ENCODE results near the gene AXIN1.

AXIN1 gene

DNA sequence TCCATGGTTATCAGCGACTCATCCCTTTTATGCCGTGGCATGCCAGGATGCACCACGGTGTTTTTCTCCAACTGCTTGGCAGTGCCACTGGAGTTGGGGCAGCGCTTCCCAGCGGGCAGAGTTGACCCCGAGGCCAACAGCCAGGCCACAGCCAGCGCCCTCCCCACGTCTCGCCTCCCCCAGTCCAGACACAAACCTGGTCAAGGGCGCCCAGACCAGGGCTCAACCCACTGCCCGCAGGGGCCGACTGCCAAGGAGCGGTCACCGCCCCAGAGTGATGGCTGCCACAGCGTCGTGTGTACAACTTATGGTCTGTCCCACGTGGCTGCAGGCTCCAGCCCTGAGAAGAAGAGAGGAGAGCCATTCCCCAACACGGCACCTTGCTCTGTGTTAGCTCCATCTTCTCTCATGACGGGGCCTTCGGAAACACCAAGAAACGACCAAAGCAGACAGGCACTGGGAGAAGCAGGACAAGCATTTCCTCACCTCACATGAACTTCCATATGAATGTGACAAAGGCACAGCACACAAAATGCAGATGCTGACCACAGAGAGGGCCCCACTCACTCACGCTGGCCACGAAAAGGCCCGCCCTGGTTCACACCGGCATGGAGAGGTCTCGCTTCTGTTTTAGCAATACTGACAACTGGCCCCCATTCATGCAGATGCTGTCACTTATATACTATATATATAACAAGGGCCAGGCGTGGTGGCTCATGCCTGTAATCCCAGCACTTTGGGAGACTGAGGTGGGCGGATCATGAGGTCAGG, 27.0 kb downstream of the AXIN1 start:
- DNase-seq = no peak

DNA sequence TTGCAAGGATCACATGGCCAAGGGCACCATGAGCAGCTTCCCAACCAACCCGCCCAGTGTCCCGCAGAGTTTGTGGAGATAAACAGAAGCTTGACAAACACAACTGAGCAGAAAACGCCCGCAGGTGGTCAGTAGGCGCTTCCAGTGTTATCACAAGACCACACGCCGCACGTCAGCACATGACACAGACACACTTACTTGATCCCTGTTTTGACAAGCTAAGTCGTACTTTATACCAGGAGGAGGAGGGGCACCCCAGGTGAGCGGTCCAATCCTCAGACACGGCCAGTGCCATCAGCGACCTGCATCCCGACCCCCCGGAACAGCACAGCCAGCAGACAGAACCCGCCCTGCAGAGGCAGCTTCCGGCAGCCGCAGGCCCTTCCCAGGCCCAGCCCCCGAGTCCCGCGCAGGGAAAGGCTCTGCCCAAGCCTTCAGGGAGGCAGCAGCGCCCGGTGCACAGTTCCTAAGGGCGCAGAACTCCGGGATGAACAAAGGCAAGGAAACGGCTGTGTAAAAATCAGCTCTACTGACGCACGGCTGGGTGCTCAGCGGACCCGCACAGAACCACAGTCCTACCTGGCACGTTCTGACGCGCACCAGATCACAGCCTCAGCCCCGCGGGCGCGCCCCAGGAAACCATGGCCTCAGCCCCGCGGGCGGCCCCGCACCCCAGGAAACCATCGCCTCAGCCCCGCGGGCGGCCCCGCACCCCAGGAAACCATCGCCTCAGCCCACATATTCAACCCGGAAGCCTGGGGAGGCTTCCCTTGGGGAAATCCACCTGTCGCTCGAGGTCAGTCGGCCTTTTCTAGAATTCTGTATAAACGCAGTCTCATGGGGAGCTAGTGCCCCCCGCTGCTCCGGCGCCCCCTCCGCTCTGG, 27.8 kb downstream of the AXIN1 start:
- peak in 1 of 2 experiments; percentile 51 for DNase-seq

DNA sequence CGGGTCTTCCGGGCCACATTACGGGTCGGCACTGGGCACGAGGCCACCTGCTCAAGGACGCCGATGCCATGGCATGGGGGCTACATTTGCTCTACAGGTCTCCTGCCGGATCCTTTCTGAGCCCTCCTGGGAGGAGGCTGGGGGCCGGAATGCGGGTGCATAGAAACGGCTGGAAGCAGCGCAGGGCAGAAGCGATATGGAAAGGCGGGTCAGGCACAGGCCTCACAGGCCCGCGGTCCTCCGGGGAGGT, 28.4 kb downstream of the AXIN1 start:
- no peak for DNase-seq

DNA sequence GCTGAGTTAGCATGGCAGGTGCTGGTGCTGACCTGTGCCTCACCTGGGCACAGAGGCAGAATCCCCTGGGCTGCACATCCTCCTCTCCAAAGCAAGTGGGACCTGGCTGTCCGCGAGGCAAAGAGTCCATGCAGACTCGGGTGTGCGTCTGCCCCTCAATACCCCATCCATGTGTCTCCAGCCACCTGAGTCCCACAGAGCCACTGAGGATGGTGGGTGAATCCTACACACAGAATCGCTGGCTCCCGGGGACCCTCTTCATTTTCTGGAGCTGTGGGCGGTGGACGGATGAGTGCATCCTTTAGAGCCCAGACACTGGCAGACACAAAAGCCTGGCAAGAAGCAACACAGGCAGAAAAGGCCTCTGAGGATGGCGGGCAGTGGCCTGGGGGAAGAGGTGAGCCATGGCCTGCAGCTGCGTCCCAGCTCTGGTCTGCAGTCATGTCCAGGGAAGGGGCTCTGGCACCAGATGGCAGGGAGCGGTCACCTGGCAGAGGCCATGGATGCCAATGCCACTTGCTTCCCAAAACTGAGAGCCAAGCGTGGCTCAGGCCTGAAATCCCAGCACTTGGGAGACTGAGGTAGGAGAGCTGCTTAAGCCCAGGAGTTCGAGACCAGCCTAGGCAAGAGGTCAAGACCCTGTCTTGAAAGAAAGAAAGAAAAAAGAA, 29.9 kb downstream of the AXIN1 start:
- no peak for DNase-seq

DNA sequence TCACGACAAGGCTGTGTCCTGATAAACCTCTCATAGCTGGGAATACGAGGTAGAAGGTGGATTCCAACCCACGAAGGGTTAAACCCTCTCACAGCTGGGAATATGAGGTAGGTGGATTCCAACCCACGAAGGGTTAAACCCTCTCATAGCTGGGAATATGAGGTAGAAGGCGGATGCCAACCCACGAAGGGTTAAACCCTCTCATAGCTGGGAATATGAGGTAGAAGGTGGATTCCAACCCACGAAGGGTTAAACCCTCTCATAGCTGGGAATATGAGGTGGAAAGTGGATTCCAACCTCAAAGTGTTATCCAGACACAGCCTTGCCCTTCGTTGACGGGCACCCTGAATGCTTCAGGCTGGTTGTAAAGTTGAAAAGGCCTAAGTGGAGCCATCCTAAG, 31.0 kb downstream of the AXIN1 start:
- DNase-seq = no peak

DNA sequence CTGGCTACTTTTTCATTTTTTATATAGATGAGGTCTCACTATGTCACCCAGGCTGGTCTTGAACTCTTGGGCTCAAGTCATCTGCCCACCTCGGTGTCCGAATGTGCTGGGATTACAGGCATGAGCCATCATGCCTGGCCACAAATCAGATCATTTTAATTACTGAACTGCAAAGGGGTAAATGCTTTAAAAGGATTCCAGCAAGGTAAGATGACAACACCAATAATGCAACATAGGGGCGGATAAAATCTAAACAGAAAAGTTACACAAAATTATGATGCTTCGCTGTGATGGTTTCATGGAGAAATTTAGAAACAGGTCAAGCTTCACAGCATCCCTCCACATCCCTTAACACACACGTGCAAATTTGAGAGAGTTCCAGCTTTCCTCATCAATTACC, 32.3 kb downstream of the AXIN1 start:
- DNase-seq = no peak

DNA sequence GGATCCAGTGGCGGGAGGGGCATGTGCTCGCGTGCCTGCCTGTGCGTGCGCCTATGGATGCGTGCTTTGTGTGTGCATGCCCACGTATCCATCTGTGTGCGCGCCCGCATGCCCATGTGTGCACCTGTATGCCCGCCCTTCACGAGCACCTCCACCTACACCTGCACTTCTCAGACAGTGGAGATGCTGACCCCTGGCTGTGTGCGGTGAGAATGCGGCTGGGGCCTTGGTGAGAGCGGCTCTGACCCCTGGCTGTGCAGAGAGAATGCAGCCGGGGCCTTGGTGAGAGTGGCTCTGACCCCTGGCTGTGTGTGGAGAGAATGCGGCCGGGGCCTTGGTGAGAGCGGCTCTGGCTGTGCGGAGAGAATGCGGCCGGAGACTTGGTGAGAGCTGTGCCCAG, 33.9 kb downstream of the AXIN1 start:
- DNase-seq = no peak

DNA sequence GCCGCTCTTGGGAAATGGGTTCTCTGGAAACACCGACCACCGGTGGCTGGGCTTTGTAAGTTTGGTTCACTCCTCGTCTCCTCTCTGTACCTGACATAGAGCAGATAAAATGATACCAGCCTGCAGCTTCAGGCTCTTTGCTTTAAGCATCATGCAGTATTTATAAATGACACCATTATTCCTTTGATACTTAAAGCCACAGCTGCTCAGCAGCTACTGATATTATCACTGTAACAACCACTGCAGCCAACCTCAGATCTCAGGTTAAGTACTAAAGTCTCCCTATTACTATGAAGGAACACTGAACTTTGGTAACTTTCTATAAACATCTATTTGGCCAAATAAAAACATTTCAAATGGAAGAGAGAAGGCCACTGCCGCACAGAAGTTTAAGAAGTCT, 34.9 kb downstream of the AXIN1 start:
- DNase-seq = no peak

DNA sequence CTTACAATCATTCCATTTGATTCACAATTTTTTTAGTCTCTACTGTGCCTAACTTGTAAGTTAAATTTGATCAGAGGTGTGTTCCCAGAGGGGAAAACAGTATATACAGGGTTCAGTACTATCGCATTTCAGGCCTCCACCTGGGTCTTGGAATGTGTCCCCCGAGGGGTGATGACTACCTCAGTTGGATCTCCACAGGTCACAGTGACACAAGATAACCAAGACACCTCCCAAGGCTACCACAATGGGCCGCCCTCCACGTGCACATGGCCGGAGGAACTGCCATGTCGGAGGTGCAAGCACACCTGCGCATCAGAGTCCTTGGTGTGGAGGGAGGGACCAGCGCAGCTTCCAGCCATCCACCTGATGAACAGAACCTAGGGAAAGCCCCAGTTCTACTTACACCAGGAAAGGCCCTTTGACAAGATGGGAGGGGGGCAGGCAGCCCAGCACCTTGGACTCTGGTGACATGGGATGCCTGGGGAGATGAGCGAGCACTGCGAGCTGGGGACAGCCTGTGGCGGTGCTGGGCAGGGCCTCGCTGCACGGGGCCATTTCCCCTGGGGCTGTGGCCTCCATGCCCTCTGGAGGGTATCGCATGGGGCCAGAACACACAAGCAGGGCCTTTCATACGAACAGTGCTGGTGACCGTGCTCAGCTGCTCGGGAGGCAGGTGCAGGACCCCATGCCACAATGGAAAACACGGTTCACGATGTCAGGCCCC, 35.6 kb downstream of the AXIN1 start:
- DNase-seq = no peak

DNA sequence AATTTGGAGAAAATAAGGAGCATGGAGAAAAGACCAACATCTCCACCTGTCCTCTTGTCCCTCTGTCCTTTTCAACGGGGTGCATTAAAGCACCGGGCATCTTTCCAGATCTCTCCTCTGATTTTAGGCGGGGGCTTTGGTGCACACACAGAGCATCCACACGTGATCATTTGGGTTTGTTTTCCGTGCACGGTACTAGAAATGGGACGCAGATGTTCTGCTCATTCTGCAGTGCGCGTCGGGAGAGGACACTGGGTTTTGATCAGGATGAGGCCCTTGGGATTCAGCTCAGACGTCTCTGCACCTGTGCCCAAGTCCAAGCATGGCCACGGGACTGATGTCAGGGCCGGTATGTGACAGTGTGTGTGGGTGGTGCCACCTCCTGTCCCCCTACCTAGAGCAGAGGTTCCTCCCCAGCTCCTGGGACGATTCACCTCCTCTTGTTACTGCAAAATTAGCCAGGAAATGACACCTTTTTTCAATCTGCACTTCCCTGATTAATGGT, 37.7 kb downstream of the AXIN1 start:
- DNase-seq = no peak

DNA sequence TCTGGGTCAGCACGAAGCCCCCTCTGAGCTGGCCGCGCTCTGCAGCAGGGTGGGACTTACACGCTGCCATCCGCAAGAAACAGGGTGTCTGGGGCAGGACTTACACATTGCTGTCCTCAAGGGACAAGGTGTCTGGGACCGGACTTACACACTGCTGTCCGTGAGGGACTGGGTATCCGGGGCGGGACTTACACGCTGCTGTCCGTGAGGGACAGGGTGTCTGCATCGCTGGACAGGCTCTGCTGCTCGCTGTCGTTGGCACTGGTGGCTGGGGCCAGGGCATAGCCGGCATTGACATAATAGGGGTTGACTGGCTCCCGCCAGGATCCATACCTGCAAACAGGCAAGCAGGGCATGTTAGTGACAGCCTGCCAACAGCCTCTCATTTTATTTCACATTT, 38.2 kb downstream of the AXIN1 start:
- no peak for DNase-seq

DNA sequence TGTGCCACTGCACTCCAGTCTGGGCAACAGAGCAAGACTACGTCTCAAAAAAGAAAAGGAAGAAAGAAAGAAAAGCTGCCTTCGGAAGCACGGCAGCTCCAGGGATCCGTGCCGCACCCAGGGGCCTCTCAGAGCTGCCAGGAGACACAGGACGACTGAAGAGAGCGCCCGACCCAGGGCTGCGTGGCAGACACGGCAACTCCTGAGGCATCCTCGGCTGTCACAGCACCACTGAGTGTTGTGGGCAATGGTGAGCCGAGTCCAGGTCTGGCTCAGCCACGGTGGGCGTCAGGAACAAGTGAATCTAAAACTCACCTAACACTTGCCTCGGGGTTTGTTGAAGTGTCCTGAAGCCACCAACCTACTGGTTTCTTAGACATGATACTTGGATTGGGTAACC, 40.8 kb downstream of the AXIN1 start:
- DNase-seq = no peak

DNA sequence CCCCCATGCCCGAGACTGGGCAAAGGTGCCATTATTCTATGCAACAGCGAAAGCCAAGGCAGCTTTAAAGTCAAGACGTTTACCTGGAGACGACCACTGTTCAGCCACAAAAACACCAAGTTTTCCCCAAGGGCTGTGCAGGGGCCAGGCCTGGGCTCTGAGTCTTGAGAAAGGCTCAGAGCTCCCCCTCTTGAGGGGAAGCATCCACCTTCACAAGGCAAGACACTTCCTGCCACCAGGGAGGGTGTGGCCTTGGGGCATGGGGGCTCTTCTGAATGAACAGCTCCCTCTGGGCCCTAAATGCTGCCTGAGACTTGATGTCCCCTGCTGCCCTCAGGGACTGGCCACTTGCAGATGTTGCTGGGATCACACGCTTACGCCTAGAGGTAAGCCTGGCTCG, 43.0 kb downstream of the AXIN1 start:
- DNase-seq = no peak

DNA sequence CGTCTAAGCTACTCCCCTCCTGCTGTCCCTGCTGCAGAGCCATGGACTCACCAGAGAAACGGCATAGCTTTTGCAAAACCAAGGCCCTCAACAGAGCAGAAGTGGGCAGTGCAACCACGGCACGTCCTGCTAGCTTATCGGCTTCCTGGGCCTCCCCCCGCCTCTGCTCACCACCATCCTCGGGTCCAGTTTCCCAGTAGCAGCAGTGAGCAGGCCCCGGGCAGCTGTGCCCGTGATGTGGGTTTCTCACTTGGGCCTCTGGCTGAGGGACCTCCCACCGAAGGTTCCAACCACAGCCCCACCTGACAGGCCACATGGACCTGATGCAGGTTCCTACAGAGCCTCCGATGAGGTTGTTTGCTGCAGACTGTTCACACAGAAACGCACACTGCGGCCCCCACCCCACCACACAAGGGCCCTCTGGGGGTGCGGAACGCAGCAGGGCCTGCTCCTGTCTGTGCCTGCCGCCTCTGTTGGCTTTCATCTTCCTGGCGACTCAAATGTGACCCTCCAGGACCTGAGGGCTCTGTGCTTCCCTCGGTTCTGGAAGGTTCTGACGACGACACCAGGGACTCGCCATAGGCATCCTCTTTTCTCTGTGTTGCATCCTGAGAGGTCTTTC, 44.7 kb downstream of the AXIN1 start:
- no peak for DNase-seq

DNA sequence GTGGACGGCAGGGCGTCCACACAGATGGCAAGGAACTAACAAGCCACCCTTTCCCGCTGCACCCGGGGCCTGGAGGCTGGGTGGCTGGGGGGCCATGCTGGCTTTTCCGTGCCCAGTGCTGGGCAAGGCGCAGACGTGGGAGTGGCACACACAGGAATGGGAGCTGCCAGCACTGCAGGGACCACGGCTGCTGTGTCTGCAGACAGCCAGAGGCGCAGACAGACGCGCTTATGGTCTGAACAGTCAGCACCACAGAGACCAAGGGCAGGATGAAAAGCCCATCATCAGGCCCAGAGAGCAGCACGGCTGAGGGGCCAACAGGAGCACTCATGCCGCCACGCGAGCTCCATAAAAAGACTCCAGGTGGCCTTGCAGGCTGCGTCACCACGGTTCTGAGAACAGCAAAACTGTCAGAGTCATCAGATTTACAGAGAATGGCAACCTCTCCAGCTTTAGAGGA, 45.6 kb downstream of the AXIN1 start:
- DNase-seq = no peak

DNA sequence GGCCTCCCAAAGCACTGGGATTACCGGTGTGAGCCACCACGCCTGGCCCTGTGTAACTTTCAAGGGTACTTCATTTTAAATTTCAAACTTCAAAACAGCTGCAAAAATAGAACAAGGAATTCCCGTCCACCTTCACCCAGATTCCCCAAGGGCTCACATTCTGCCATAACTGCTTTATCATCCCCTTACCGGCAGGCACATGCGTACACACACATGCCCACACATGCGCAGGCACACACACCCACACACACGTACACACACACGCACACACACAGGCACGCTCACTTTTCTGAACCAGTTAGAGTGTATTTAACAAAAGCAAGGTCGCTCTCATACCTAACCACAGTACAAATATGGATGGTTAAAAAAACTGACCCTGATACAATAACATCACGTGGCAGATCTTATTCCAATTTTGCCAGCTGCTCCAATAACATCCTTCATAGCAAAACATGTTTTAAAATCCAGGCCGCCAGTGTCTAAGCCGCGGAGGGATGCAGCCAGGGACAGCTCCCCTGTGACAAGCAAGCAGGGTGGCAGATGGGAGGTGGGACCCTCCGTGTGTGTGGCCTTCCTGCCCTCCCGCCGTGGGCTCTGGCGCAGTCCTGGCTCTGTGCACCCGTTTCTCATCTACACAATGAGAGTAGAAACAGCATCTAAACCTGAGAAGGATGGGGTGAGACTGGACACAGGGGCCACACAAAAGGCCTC, 46.5 kb downstream of the AXIN1 start:
- no peak for DNase-seq

DNA sequence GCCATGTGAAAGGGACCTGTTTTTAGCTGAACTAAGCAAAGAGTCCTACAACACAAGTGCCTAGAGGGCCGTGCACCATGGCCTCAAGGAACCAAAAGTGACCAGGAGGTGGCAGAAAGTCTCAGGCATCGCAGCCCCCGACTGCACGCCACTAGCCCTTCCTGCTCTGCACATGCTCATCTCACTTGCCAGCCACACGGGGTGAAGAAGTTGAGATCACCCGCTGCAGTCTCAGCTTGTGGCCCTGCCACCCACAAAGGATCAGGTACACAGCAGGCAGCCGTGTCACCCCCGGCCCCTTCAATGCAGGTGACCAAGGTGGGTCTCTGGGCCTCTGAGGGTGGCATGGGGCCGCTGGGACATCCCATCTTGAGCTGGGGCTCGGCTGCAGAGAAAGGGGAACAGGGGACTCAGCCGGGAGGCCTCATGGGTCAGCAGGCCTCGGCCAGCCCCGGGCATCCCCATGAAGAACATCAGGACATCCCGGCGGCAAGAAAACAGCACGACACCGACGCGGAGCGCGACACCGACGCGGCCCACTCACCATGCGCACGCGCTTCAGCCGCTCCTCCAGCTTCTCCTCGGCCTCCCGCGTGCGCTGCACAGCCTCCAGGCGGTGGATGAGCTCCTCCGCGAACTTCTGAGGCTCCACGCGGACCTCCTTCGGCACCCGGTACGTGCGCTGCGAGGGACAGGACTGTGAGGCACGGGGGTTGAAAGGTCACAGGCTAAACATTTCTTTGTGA, 48.6 kb downstream of the AXIN1 start:
- DNase-seq = no peak

DNA sequence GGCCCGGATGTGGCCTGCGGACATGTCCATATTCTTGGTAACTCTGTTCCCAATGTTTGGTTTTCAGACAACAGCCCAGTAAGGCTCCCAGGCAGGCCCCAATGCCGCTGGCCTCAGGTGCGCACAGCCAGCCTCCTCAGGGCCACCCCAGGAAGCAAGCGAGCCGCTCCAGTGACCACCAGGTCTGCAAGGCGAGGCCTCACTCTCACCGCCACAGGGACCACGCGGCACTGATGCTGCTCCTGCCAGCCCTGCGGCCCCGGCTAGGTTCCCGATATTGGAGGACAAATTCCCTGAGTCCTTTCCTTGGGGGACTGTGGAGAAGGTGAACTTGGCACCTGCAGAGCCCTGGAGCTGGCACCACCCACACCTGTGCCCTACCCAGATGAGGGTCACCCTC, 50.6 kb downstream of the AXIN1 start:
- DNase-seq = no peak

DNA sequence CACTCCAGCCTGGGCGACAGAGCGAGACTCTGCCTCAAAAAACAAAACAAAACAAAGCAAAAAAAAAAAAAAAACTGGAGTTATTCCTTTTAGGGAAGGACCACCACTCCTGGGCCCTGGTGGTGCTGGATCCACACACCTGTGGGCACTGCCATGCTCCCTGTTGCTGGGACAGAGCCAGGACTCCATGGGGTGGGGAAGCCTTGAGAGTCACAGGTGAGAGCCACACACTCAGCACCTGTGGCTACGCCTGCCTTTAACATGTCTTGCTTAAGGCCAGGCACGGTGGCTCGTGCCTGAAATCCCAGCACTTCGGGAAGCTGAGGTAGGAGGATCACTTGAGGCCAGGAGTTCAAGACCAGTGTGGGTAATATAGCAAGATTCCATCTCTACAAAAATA, 51.3 kb downstream of the AXIN1 start:
- no peak for DNase-seq

DNA sequence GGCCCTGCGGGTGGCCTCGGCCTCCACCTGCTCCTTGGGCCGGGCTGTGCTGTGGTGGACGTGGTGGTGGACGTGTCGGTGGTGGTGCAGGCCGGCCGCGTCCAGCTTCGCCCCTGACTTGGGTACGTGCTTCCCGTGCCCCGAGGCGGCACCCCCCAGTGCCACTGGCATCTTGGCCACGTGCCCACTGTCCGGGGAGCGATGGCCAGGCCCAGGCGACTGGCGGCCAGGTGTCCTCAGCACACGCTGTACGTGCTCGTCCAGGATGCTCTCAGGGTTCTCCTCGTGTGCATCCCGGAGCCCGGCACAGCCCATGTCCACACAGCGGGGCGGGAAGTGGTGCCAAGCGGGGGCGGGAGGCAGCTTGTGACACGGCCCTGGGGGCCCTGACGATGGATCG, 54.7 kb downstream of the AXIN1 start:
- no peak for DNase-seq

DNA sequence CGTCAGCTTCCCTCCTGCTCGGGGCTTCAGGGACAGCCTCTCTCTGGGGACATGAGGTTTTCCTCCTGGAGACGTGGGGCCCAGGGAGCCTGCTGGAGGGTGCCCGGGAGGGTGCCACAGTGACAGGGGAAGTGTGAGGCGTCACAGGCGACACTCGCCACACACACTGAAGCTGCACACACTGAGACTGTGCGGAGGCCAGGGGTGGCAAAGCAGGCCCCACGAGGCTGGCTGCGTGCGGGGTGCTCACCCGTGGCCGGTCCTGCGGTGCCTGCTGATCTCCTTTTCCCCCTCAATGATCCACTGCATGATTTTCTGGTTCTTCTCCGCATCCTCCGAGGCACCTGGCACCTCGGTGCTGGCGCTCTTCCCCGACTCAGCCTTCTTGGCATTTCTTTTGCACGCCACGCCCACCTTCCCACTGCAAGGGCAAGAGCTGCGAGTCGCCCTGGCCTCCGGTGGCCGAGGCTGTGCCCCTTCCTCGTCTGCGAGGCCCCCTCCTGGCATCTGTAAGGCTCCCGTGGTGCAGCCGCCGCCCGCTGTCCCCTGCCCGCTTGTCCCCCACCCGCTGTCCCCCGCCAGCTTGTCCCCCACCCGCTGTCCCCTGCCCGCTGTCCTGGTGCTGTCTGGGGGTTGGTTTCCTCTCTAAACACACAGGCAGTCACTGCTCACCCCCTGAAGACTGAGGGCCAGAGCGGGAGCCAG, 55.6 kb downstream of the AXIN1 start:
- no peak for DNase-seq

Measured in NCI-H526 (cell line).